Neural progenitor cell (in vitro differentiated cells): ENCODE results near the gene INO80E. TPM values are rescaled to one million over a fixed set of nuclear protein-coding genes. Genes with fewer than 3 reads are reported as not detected.
A peak's percentile ranks its signal among the peaks of the same experiment; 100 is the strongest.

Experiments used
- DNase-seq: peaks from one replicate; pipeline ENCODE4 v3.0.0-alpha.2; 2016; ENCODE audit warnings: low spot score
- H2AFZ ChIP-seq: fragments of 200-600 bp; sonication (generic); replicated peaks from 2 replicates; pipeline ENCODE4 v1.6.1; 2016; ENCODE audit warnings: antibody characterized with exemption
- H3F3A ChIP-seq: fragments of 200-600 bp; sonication (generic); 2 replicates; pipeline ENCODE4 v1.6.1; 2016; ENCODE audit warnings: antibody characterized with exemption, low read depth
- H3K27ac ChIP-seq: fragments of 200-600 bp; sonication (generic); 2 replicates; pipeline ENCODE4 v1.5.1; 2016; ENCODE audit warnings: mild to moderate bottlenecking
- H3K27me3 ChIP-seq: fragments of 200-600 bp; sonication (generic); 2 replicates; pipeline ENCODE4 v1.6.1; 2016; ENCODE audit warnings: mild to moderate bottlenecking, moderate library complexity
- H3K36me3 ChIP-seq: fragments of 200-600 bp; sonication (generic); 2 replicates; pipeline ENCODE4 v1.5.1; 2016
- H3K4me1 ChIP-seq: fragments of 200-600 bp; sonication (generic); 2 replicates; pipeline ENCODE4 v1.6.1; 2016; ENCODE audit warnings: mixed run types
- H3K4me2 ChIP-seq: fragments of 200-600 bp; sonication (generic); 2 replicates; pipeline ENCODE4 v1.6.1; 2016
- H3K4me3 ChIP-seq: fragments of 200-600 bp; sonication (generic); 2 replicates; pipeline ENCODE4 v1.5.1; 2016
- H3K79me2 ChIP-seq: fragments of 200-600 bp; sonication (generic); 2 replicates; pipeline ENCODE4 v1.6.1; 2016; ENCODE audit warnings: low read depth
- H3K9ac ChIP-seq: fragments of 200-600 bp; sonication (generic); 2 replicates; pipeline ENCODE4 v1.6.1; 2016
- H3K9me3 ChIP-seq: fragments of 200-600 bp; sonication (generic); 2 replicates; pipeline ENCODE4 v1.5.1; 2016; ENCODE audit warnings: low read depth
- H4K20me1 ChIP-seq: fragments of 200-600 bp; sonication (generic); 2 replicates; pipeline ENCODE4 v1.6.1; 2016; ENCODE audit warnings: low read depth
- H3K27ac Mint-ChIP-seq: 3 replicates; pipeline ENCODE4 v1.8.0; 2021; ENCODE audit warnings: mixed read lengths
- H3K27me3 Mint-ChIP-seq: 2 replicates; pipeline ENCODE4 v1.8.0; 2022; ENCODE audit warnings: low read depth, mild to moderate bottlenecking, inconsistent platforms, moderate library complexity, mixed read lengths; ENCODE audit not compliant: insufficient read depth
- H3K36me3 Mint-ChIP-seq: 3 replicates; pipeline ENCODE4 v1.8.0; 2021; ENCODE audit warnings: mixed read lengths
- H3K4me1 Mint-ChIP-seq: 3 replicates; pipeline ENCODE4 v1.8.0; 2021; ENCODE audit warnings: mixed read lengths
- H3K4me3 Mint-ChIP-seq: 3 replicates; pipeline ENCODE4 v1.8.0; 2021; ENCODE audit warnings: mild to moderate bottlenecking, moderate library complexity, mixed read lengths
- H3K9me3 Mint-ChIP-seq: 3 replicates; pipeline ENCODE4 v1.8.0; 2020; ENCODE audit warnings: mixed read lengths
- CTCF ChIP-seq: fragments of 200-600 bp; sonication (generic); IDR thresholded peaks from 2 replicates; pipeline ENCODE4 v1.5.1; 2017; ENCODE audit warnings: antibody characterized with exemption, mild to moderate bottlenecking
- EZH2 ChIP-seq: fragments of 200-600 bp; sonication (generic); IDR thresholded peaks from 2 replicates; pipeline ENCODE4 v1.6.1; 2017; ENCODE audit warnings: antibody characterized with exemption, mild to moderate bottlenecking, moderate library complexity
- EZH2phosphoT487 ChIP-seq: fragments of 200-600 bp; sonication (generic); IDR thresholded peaks from 2 replicates; pipeline ENCODE4 v1.6.1; 2017; ENCODE audit warnings: antibody characterized with exemption
- total RNA-seq: library from RNA; depleted of rRNA; stranded (reverse); fragments of >200 nt; gene quantifications from 2 replicates; pipeline ENCODE4 v1.2.3, GENCODE V29; 2015; ENCODE audit warnings: low replicate concordance

INO80E gene
- total RNA-seq, 1 donor from 2014 or later = 129 TPM

GRCh38 chr16:30004424-30004776 is 8.4 kb downstream of the INO80E start:
- TF ChIP-seq EZH2phosphoT487 (no peak), CTCF (no peak), EZH2 (no peak)
- H2AFZ ChIP-seq = no peak overlapping the region
- H3K27ac ChIP-seq = peak overlapping the region; percentile 46
- no peak overlapping the region for H3K4me2 ChIP-seq
- no peaks in the 10 kb centered on the region for H3K79me2 ChIP-seq
- no peaks in the 10 kb centered on the region for H3K36me3 ChIP-seq
- peak overlapping the region; percentile 27 for H3K9ac ChIP-seq
- H3K9me3 ChIP-seq = no peaks in the 10 kb centered on the region
- H3K27me3 ChIP-seq = peaks cover 7% of the 10 kb centered on the region
- H3K27ac Mint-ChIP-seq = no peak overlapping the region
- H3K4me1 Mint-ChIP-seq = peaks cover 4% of the 10 kb centered on the region
- H3K9me3 Mint-ChIP-seq = no peaks in the 10 kb centered on the region
- H3K4me3 ChIP-seq = no peak overlapping the region
- no peak overlapping the region for H3K4me3 Mint-ChIP-seq
- H3F3A ChIP-seq = no peaks in the 10 kb centered on the region
- no peaks in the 10 kb centered on the region for H3K4me1 ChIP-seq
- H4K20me1 ChIP-seq = peaks cover 4% of the 10 kb centered on the region
- H3K36me3 Mint-ChIP-seq = peaks cover 3% of the 10 kb centered on the region
- no peak for DNase-seq
- H3K27me3 Mint-ChIP-seq = peaks cover 7% of the 10 kb centered on the region

- H3K27me3 ChIP-seq = peaks cover 11% of the 10 kb centered on the region
- H3K27me3 Mint-ChIP-seq = peaks cover 7% of the 10 kb centered on the region
- no peak overlapping the region for H3K27ac ChIP-seq
- no peaks in the 10 kb centered on the region for H3F3A ChIP-seq
- no peak overlapping the region for H3K27ac Mint-ChIP-seq
- H4K20me1 ChIP-seq = peaks cover 4% of the 10 kb centered on the region
- TF ChIP-seq EZH2phosphoT487 (no peak), EZH2 (no peak), CTCF (no peak)
- no peak overlapping the region for H3K4me3 ChIP-seq
- H3K4me1 ChIP-seq = no peaks in the 10 kb centered on the region
- H3K9me3 Mint-ChIP-seq = no peaks in the 10 kb centered on the region
- H3K36me3 Mint-ChIP-seq = peaks cover 3% of the 10 kb centered on the region
- H3K4me2 ChIP-seq = no peak overlapping the region
- H2AFZ ChIP-seq = no peak overlapping the region
- no peak overlapping the region for H3K4me3 Mint-ChIP-seq
- H3K36me3 ChIP-seq = no peaks in the 10 kb centered on the region
- H3K4me1 Mint-ChIP-seq = peaks cover 6% of the 10 kb centered on the region
- H3K79me2 ChIP-seq = no peaks in the 10 kb centered on the region
- H3K9ac ChIP-seq = no peak overlapping the region
- DNase-seq = no peak
- no peaks in the 10 kb centered on the region for H3K9me3 ChIP-seq
Measured at GRCh38 chr16:30004811-30005242, 8.8 kb downstream of the INO80E start.

DNA sequence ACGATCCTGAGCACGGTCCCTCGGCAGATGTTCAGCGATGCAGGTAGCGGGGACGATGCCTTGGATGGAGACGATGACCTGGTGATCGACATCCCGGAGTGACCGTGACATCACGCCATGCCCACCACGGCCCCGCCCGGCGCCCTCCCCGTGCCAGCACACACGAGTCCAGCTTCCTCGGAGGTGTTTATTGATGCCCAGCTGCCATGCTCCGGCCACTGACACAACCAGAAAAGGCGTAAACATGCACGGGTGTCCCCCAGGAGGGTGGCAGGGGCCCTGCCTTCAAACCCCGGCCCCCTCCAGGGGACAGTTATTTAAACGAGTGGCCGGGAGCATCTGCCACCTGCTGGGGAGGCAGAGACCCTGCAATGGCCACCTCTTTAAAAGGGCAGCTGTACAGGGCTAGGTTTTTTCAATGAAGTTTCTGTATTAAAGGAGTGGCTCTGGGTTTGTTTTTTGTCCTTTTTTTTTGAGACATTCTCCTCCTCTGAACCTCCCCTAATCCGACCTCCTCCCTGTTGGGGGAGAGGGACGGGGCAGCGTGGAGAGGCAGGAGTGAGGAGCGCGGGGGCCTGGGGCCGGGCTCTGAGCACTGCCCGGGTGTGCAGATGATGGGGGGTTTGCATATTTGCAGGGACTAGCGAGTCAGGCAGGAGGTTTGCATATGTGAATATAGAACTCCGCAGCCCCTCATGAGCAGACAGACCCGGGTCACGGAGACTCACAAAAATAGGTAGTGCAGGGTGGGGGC is 9.5 kb downstream of the INO80E start:
- Mint-ChIP-seq H3K9me3 (no peaks in the 10 kb centered on the region), H3K4me1 (peaks cover 8% of the 10 kb centered on the region), H3K27me3 (peaks cover 8% of the 10 kb centered on the region), H3K36me3 (peaks cover 3% of the 10 kb centered on the region), H3K27ac (no peak overlapping the region), H3K4me3 (no peak overlapping the region)
- peaks cover 4% of the 10 kb centered on the region for H4K20me1 ChIP-seq
- H2AFZ ChIP-seq = no peak overlapping the region
- H3K4me3 ChIP-seq = no peak overlapping the region
- H3K9ac ChIP-seq = no peak overlapping the region
- no peaks in the 10 kb centered on the region for H3F3A ChIP-seq
- H3K4me2 ChIP-seq = no peak overlapping the region
- no peaks in the 10 kb centered on the region for H3K36me3 ChIP-seq
- no peaks in the 10 kb centered on the region for H3K79me2 ChIP-seq
- no peak overlapping the region for H3K27ac ChIP-seq
- H3K27me3 ChIP-seq = peaks cover 18% of the 10 kb centered on the region
- peaks cover 6% of the 10 kb centered on the region for H3K4me1 ChIP-seq
- DNase-seq = peak; percentile 70
- TF ChIP-seq CTCF = peak; percentile 80
- TF ChIP-seq EZH2phosphoT487 = no peak
- H3K9me3 ChIP-seq = no peaks in the 10 kb centered on the region
